Activated CD8-positive, alpha-beta memory T cell treated with anti-CD3 and anti-CD28 coated beads for 36 hours (primary cell): ENCODE measurements around the gene ESAM. TPM values are rescaled to one million over a fixed set of nuclear protein-coding genes. Genes with fewer than 3 reads are reported as not detected.

ENCODE experiments used
- CTCF ChIA-PET: fragments of 350-600 bp; sonication (Branson Sonifier 250); formaldehyde crosslinking; loops from one replicate; lab custom pipeline; 2021; ENCODE audit warnings: antibody characterized with exemption; lab: Charles Lee
- POLR2A ChIA-PET: fragments of 350-600 bp; sonication (Branson Sonifier 250); formaldehyde crosslinking; loops from one replicate; lab custom pipeline; 2021; ENCODE audit warnings: antibody characterized with exemption; lab: Charles Lee
- total RNA-seq, 2 experiments: library from RNA; stranded (reverse); gene quantifications; one replicate each; pipeline ENCODE4 v1.2.3, GENCODE V29; 2021

The ESAM gene
- total RNA-seq, 2 experiments from 2014 or later: 0.94 to 0.95 TPM

- CTCF ChIA-PET: no interaction called here
- POLR2A ChIA-PET: no interaction called here
Observed at GRCh38 chr11:124722176-124722575, 39.9 kb downstream of the ESAM start.

- CTCF ChIA-PET: interaction anchor here (0.8 kb wide), 1 partner anchor 157 kb away, joined by 3 read pairs; no protein-coding TSS in a partner anchor
Observed at GRCh38 chr11:124719534-124719933, 42.6 kb downstream of the ESAM start.

GRCh38 chr11:124718801-124719200 lies 43.3 kb downstream of the ESAM start:
- ChIA-PET POLR2A (no interaction called here), CTCF (no interaction called here)

More at GRCh38 chr11:124719534-124719933, 42.6 kb downstream of the ESAM start:
- POLR2A ChIA-PET: no interaction called here

- ChIA-PET POLR2A (no interaction called here), CTCF (no interaction called here)
Observed at GRCh38 chr11:124717786-124718651, 44.1 kb downstream of the ESAM start.

- POLR2A ChIA-PET: no interaction called here
- CTCF ChIA-PET: no interaction called here
Observed at GRCh38 chr11:124717421-124717785, 44.7 kb downstream of the ESAM start.

GRCh38 chr11:124716591-124716990 lies 45.5 kb downstream of the ESAM start:
- POLR2A ChIA-PET: no interaction called here
- CTCF ChIA-PET: interaction anchor here (1.0 kb wide), 1 partner anchor 53 kb away, joined by 3 read pairs; no protein-coding TSS in a partner anchor

- POLR2A ChIA-PET: no interaction called here
- CTCF ChIA-PET: no interaction called here
Observed at GRCh38 chr11:124712392-124712791, 49.7 kb downstream of the ESAM start.

GRCh38 chr11:124707829-124708228 lies 54.3 kb downstream of the ESAM start:
- POLR2A ChIA-PET: no interaction called here
- CTCF ChIA-PET: no interaction called here

Other genes starting within 250 kb of the ESAM start
- gene OR8B12, start 218.6 kb downstream of the ESAM start, total RNA-seq: not detected
- not detected for gene OR8A1, start 192.3 kb downstream of the ESAM start, total RNA-seq
- not detected for gene PANX3, start 150.9 kb downstream of the ESAM start, total RNA-seq
- 10 to 100 TPM; 40.6 to 40.7 TPM for gene TBRG1, start 139.4 kb downstream of the ESAM start, total RNA-seq
- gene SIAE, start 88.6 kb downstream of the ESAM start, total RNA-seq: 1 to 10 TPM; 4.8 to 5.4 TPM
- gene SPA17, start 88.4 kb downstream of the ESAM start, total RNA-seq: 1 to 10 TPM; 3.8 to 4.3 TPM
- 1 to 10 TPM; 6.4 to 6.7 TPM for gene NRGN, start 22.3 kb downstream of the ESAM start, total RNA-seq
- under 1 TPM in 1 of 2 experiments, not detected in 1; 0.25 TPM for gene VSIG2, start 10.0 kb downstream of the ESAM start, total RNA-seq
- 10 to 100 TPM in 1 of 2 experiments, 1 to 10 TPM in 1; 9.3 to 12.0 TPM for gene MSANTD2, start 38.1 kb upstream of the ESAM start, total RNA-seq
- gene ROBO3, start 103.1 kb upstream of the ESAM start, total RNA-seq: 10 to 100 TPM; 10.3 to 11.8 TPM
- gene ROBO4, start 135.6 kb upstream of the ESAM start, total RNA-seq: not detected
- not detected for gene HEPN1, start 157.0 kb upstream of the ESAM start, total RNA-seq
- not detected for gene HEPACAM, start 173.8 kb upstream of the ESAM start, total RNA-seq
- gene CCDC15, start 191.9 kb upstream of the ESAM start, total RNA-seq: 1 to 10 TPM; 3.8 TPM